ENCODE measurements around the gene TTC28. TPM values are rescaled to one million over a fixed set of nuclear protein-coding genes. Genes with fewer than 3 reads are reported as not detected.

Gene TTC28
- total and polyA plus RNA-seq, 10 of the 15 experiments (the other 5 are each of a cell fraction or from before 2014, with no cell fraction given): 0.15 to 8.4 (median 1.4) TPM

GRCh38 chr22:28402060-28402459 lies 277.6 kb downstream of the TTC28 start:
- WGBS (ENCODE audit: insufficient coverage, insufficient replicate concordance, low lambda C conversion rate, missing lambda C conversion rate): 31% methylated on average over 2 of the region's 2 CpGs
- intact Hi-C loops (cut with micrococcal nuclease; ENCODE audit: unreplicated experiment): no loop called here
- ATAC-seq: no peak

More at GRCh38 chr22:28402060-28402459, 277.6 kb downstream of the TTC28 start:
- Histone ChIP-seq H3K79me2 (ENCODE audit: control insufficient read depth, insufficient read depth, low read length) (no peaks in the 10 kb centered on the region), H3K4me1 (ENCODE audit: control insufficient read depth, insufficient read depth, low read length) (no peaks in the 10 kb centered on the region), H3K9me3 (replicated peaks; ENCODE audit: control insufficient read depth, insufficient read depth, low read length) (no peaks in the 10 kb centered on the region), H2AFZ (ENCODE audit: control insufficient read depth, low read depth, low read length) (no peak overlapping the region), H4K20me1 (ENCODE audit: control insufficient read depth, insufficient read depth) (no peaks in the 10 kb centered on the region), H3K4me2 (ENCODE audit: control insufficient read depth, insufficient read depth) (no peak overlapping the region), H3K4me3 (no peak overlapping the region), H3K36me3 (ENCODE audit: control insufficient read depth in 2 of 2, insufficient read depth in 2 of 2, low read length in 1 of 2) (no peaks in the 10 kb centered on the region), H3K27me3 (replicated peaks in 1 of 2; ENCODE audit: control insufficient read depth in 2 of 2, insufficient read depth in 2 of 2, low read length in 1 of 2) (no peaks in the 10 kb centered on the region; a peak in 1 of 4 replicates), H3K27ac (ENCODE audit: control insufficient read depth, insufficient read depth) (no peak overlapping the region), H3K9ac (ENCODE audit: control insufficient read depth, insufficient read depth, low read length) (no peak overlapping the region)
- BruUV-seq (replicated peaks): no TSS peak
- TF ChIP-seq SIN3A (IDR thresholded peaks at IDR 0.05; ENCODE audit: low read depth, low read length) (no peak), RUNX3 (IDR thresholded peaks at IDR 0.05; ENCODE audit: low read length) (no peak), CREB1 (IDR thresholded peaks at IDR 0.05; ENCODE audit: low read depth) (no peak), STAT3 (IDR thresholded peaks at IDR 0.05; ENCODE audit: low read depth, low read length) (no peak), JUNB (IDR thresholded peaks at IDR 0.05) (no peak), BCLAF1 (IDR thresholded peaks at IDR 0.05) (no peak), KDM1A (IDR thresholded peaks at IDR 0.05; ENCODE audit: borderline replicate concordance) (no peak), FOXM1 (IDR thresholded peaks at IDR 0.05; ENCODE audit: low read depth, low read length) (no peak), ZBED1 (IDR thresholded peaks at IDR 0.05; ENCODE audit: borderline replicate concordance) (no peak)
- TF ChIP-seq, protein P1, sequence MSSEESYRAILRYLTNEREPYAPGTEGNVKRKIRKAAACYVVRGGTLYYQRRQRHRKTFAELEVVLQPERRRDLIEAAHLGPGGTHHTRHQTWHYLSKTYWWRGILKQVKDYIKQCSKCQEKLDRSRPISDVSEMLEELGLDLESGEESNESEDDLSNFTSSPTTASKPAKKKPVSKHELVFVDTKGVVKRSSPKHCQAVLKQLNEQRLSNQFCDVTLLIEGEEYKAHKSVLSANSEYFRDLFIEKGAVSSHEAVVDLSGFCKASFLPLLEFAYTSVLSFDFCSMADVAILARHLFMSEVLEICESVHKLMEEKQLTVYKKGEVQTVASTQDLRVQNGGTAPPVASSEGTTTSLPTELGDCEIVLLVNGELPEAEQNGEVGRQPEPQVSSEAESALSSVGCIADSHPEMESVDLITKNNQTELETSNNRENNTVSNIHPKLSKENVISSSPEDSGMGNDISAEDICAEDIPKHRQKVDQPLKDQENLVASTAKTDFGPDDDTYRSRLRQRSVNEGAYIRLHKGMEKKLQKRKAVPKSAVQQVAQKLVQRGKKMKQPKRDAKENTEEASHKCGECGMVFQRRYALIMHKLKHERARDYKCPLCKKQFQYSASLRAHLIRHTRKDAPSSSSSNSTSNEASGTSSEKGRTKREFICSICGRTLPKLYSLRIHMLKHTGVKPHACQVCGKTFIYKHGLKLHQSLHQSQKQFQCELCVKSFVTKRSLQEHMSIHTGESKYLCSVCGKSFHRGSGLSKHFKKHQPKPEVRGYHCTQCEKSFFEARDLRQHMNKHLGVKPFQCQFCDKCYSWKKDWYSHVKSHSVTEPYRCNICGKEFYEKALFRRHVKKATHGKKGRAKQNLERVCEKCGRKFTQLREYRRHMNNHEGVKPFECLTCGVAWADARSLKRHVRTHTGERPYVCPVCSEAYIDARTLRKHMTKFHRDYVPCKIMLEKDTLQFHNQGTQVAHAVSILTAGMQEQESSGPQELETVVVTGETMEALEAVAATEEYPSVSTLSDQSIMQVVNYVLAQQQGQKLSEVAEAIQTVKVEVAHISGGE (CRISPR knock-in tag; IDR thresholded peaks at IDR 0.05): no peak
- DNase-seq (ENCODE audit: low read depth, low spot score) (no peak), FAIRE-seq (no peak)
- SMC1A ChIA-PET (ENCODE audit: uncharacterized antibody, unreplicated experiment): no interaction called here
- RAD21 ChIA-PET (ENCODE audit: unreplicated experiment): no interaction called here
- POLR2A ChIA-PET: no interaction called here
- in situ Hi-C loops (cut with MboI): no loop called here
- CTCF ChIA-PET: no interaction called here

Measured in GM12878 (cell line).